HG03521 (cell line): Measurements from ENCODE around the gene SNX8.

Experiments
- ATAC-seq: cut with Tn5 transposase; IDR thresholded peaks from one replicate; pipeline ENCODE4 v1.9.1; 2021; ENCODE audit warnings: mild to moderate bottlenecking, moderate library complexity; ENCODE audit not compliant: unreplicated experiment

SNX8 gene

DNA sequence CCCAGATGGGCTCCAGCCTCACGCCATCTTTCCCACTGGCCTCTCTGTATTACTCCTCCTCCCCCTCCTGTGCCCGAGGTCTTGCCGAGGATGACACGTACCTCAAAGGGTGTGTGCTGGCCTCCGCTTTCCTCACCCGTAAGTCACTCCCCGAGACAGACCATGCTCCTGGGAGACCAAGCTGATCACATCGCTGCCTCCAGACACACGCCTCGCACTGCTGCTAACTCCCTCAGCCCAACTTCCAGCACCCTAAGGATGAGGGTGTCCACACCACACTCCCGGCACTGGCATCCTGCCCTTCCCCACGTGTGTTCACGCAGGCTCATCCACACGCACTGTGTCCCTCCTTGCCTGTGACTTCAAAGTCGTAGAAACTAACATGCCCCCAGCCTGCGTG is 105.5 kb downstream of the SNX8 start:
- no peak for ATAC-seq

DNA sequence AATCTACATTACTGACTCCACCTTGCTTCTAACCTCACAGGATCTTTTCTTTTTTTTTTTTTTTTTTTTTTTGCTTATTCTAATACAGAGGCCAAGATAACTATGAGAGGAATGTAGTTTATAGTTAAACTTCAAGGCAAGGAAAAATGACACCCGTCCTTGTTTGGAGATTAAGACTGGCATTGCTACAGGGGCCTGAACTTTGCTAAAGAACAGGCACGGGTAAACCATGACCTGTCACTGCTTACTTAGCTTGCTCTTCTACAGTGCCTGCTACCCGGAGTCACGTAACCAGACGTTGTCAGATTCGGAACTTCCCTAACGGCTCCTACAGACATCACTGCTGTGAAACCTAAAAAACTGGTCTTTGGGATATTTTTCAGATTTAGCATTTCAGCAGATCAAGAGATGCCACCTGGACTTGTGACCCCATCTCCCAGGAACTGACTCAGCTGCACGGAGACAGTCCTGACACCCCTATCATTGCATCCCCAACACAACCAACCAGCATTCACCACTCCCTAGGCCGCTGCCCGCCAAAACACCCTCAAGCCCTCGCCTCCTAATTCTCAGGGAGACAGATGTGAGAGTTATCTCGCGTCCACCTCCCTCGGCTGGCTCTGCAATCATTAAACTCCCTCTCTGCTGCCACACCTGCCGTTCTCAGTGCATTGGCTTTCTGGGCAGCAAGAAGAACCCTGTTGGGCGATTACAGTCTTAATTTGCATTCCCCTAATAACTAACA is 109.0 kb downstream of the SNX8 start:
- ATAC-seq = no peak

DNA sequence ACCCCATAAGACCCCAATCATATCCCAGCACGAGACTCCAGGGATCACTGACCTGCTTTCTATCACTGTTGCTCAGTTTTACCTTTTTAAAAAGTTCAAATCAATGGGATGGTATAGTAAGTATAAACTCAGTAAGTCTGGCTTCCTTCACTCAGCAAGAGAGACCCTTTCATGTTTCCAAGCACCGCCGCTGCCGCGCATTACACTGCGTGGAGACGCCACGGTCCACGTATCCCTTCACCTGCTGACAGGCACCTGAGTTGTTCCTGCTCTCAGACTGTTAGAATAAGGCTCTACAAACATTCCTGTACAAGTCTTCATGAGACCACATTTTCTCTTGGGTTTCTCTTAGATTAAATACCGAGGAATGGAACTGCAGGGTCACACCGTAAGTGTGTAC is 109.8 kb downstream of the SNX8 start:
- ATAC-seq = no peak

DNA sequence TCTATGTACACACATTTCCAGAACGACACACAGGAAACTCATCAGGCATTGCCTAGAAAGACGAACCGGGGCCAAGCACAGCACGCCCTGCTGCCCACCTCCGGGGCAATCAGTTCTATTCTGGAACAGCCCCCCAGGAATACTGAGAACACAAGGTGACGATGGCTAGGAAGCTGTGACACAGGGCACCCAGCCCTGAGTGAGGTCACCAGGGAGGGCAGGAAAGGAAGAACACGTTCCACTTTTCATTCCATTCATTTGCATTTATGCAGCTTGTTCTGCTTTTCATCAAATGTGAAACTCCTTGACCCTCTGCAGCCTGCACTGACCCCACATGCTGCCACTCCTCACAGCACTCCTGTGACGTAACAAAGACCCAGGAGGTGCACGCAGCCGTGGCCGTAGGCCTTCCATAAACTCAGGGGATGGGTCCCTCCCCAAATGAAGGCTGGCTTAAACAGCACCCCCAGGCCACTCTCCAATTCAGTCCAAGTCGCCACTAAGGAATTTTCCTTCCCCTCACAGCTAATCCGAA is 110.4 kb downstream of the SNX8 start:
- ATAC-seq = no peak

DNA sequence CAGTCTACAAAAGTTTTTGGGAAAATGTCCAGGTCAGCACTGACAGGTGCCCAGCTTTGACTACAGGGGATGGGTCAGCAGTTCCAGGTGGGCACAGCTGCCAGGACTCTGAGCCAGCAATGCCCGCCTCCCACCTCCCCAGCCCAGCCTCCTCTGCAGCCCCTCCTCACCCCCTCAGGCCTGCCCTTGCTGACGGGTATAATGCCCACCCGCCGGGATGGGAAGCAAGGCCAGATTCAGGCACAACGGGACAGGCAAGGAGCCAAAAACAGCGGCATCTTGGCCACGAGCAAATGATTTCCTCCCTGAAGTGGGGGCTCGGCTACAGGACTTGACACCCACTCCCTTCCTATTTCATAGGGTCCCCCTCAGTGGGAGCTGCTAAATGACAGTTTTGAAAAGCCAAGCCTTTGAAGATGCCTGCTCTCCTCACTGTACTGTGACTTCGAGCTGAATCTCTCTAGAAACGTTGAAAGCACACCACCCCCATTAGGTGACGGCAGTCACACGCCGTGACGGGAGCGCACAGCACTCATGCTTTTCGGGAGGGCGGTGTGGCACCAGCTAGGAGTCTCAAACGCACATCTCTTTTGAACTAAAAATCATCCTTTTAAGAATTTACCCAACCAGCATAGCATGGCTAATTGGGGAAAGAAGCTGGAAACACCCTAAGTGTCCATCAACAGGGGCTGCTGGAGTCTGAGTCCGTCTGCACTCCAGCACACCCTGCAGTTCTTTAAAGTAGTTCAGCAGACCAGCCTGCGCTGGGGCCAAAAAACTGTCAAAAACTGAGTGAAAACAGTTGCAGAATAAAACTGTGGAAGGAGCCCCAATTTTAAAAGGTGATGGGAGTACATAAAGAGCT is 111.1 kb downstream of the SNX8 start:
- no peak for ATAC-seq

DNA sequence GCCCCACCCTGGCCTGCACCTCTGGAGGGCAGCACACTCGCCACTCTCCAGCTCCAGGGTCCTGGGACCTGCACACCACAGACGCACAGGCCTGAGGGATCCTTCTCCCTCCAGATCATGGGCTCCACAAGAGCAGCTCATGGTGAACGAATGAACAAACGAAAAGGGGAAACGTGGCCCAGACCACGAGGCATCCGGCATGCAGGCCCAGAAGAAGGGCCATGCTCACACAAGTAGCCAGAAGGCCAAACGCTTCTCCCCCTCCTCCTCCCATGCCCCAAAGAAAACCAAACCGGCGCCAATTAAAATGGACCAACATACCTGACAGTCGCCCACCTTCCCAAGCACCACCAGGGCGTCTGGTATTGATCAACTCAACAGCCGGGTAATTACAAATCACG is 111.9 kb downstream of the SNX8 start:
- no peak for ATAC-seq
